HG03432 (cell line): ENCODE measurements around the gene MGAT5.
A peak's percentile ranks its signal among the peaks of the same experiment; 100 is the strongest.

ENCODE experiments used
- ATAC-seq: cut with Tn5 transposase; IDR thresholded peaks from one replicate; pipeline ENCODE4 v1.9.1; 2021; ENCODE audit warnings: mild to moderate bottlenecking, moderate library complexity; ENCODE audit not compliant: unreplicated experiment

Gene MGAT5

GRCh38 chr2:134411828-134412638 lies 158.2 kb downstream of the MGAT5 start:
- ATAC-seq, result peak; percentile 97

- no peak for ATAC-seq
Measured at GRCh38 chr2:134412639-134412999, 158.7 kb downstream of the MGAT5 start.

DNA sequence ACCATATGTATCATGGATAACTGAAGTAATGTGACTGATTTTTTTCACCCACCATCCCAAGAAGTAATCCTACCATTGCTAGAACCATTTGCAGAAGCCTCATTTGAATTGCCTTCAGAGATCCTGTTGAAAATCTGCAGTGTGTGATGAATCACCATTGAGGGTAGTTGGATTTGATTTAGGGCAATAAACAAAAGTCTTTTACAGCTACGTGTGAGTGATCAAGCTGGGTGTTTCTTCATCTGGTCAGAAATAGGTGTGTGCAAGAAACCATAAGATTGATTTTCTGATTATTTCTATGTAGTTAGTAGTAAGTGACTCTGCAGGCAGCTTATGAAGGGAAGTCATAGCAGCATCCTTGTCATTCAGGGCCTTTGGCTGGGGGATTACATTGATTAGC lies 159.6 kb downstream of the MGAT5 start:
- ATAC-seq, result no peak

DNA sequence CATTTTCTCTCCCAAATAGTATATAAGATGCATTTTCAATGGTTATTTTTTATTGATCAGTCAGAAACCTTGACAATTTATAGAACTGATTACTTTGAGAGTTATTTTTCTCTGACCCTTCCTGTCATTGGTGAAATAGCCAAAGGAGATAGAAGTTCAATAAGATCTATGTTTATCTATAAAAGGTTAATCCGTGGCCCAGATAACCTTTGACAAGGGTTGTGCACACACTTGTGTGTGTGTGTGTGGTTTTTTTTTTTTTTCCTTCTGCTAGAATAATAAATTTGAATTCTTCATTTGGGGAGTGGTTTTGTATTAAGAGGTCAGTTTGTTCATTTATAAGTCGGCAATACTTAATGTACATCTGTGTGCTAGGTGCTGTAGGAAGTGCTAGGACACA lies 160.0 kb downstream of the MGAT5 start:
- ATAC-seq, result no peak

DNA sequence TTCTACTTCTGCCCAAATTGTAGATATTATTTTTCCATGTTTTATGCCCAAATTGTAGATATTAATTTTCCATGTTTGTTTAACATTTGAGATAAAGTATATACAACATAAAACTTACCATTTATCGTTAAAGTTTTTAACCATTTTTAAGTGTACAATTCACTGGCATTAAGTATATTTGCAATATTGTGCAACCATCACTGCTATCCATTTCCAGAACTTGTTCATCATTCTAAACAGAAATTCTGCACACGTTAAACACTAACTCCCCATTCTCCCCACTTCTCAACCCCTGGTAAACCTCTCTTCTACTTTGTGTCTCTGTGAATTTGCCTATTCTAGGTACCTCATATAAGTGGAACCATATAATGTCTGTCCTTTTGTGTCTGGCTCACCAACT lies 162.1 kb downstream of the MGAT5 start:
- no peak for ATAC-seq

DNA sequence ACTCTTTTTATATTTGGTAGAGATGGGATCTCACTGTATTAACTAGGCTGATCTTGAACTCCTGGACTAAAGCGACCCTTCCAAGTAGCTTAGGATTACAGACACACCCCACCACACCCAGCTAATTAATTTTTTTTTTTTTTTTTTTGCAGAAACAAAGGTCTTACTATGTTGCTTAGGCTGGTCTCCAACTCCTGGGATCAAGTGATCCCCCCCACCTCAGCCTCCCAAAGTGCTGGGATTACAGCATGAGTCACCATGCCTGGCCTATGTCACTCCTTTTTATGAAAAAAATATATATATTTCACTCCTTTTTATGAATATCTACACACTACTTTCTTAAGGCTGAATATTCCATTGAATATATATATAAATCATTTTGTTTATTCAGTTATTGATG lies 162.8 kb downstream of the MGAT5 start:
- ATAC-seq, result no peak

GRCh38 chr2:134417968-134418582 lies 164.2 kb downstream of the MGAT5 start:
- no peak for ATAC-seq

- ATAC-seq, result no peak
Measured at GRCh38 chr2:134420259-134420658, 166.4 kb downstream of the MGAT5 start.

GRCh38 chr2:134420920-134421319 lies 167.0 kb downstream of the MGAT5 start:
- ATAC-seq, result no peak

DNA sequence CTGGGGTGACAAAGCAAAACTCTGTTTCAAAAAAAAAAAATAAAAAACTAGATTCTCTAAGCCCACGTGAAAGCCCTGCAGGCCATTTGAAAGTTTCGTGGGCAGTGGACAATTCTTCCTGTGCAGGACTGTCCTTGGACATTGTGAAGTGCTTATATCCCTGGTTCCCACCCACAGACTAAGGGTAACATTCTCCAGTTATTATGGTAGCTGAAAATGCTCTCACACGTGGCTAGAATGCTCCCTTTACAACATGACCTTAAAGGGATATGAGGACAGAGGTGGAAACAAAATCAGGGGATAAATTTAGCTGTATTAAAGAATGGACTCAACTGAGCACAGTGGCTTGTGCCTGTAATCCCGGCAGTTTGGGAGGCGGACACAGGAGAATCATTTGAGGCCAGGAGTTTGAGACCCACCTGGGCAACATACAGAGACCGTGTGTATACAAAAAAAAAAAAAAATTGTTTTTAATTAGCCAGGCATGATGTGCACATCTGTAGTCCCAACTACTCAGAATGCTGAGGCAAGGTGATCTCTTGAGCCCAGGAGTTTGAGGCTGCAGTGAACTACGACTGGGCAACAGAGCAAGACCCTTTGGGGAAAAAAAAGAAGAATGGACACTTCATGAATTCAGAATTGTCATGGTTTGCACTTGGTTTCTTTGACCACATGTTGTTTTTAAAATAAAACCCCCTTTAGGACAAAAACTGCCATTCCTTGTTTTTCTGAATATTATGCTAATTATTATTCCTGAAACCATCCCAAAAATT lies 167.9 kb downstream of the MGAT5 start:
- no peak for ATAC-seq

- no peak for ATAC-seq
Measured at GRCh38 chr2:134425724-134426496, 172.0 kb downstream of the MGAT5 start.

DNA sequence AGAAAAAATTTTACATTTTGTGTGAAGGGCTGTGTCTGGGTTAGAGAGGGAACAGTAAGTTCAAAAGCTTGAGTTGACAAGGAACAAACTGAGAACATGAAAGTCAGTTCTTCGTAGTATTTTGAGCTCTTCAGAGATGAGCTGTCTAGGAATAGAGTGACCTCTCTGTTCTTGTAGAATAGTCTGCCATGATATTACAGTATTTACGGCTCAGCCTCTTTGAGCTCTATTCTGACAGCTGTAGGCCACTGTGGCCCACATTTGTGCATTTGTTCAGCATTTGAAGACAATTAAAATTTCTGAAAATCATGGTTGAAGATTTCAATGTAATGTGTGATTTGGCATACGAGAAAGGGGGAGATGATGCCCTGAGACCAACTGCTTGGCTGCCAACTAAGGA lies 172.8 kb downstream of the MGAT5 start:
- ATAC-seq, result no peak

- no peak for ATAC-seq
Measured at GRCh38 chr2:134429886-134430285, 176.0 kb downstream of the MGAT5 start.

GRCh38 chr2:134431838-134432434 lies 178.1 kb downstream of the MGAT5 start:
- ATAC-seq, result no peak

DNA sequence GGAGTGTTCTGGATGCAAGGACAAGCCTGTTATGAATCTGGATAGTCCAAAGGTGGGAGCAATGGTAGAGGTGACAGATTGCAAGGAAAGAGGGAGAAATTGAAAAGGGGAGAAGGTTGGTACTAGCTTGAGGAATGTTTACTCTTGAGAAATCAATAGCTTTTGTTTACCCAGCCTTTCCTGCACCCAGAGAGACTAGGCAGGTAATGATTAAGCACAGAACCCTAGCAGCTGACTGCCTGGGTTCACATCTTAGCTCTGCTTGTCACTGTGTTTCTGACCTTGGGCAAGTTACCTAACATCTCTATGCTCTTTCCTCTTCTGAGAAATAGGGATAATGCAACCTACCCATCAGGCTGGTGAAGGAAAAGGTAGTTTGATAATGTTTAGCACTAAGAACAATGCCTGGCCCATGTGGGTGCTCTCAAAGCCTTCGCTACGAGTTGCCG lies 178.6 kb downstream of the MGAT5 start:
- no peak for ATAC-seq

DNA sequence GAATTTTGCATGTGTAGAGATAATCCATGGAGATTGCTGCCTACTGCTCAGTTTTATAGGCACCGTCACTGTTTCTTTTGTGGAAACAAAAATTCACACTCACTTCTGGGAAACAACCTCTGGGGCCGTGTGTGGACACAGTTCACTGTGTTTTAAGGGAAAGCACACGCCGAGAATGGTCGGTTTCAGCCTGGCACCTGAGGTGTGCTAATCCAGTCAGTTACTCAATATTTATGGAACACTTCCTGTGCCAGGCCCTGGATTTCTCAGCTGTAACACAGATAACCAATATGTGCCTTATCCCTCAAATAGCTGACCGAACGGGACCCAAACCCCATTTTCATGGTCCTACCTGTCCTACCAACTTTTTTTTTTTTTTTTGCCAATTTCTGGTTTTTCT lies 179.6 kb downstream of the MGAT5 start:
- no peak for ATAC-seq

GRCh38 chr2:134433979-134434378 lies 180.1 kb downstream of the MGAT5 start:
- ATAC-seq, result no peak

GRCh38 chr2:134435505-134435904 lies 181.6 kb downstream of the MGAT5 start:
- ATAC-seq, result no peak

GRCh38 chr2:134435936-134436335 lies 182.1 kb downstream of the MGAT5 start:
- ATAC-seq, result no peak

DNA sequence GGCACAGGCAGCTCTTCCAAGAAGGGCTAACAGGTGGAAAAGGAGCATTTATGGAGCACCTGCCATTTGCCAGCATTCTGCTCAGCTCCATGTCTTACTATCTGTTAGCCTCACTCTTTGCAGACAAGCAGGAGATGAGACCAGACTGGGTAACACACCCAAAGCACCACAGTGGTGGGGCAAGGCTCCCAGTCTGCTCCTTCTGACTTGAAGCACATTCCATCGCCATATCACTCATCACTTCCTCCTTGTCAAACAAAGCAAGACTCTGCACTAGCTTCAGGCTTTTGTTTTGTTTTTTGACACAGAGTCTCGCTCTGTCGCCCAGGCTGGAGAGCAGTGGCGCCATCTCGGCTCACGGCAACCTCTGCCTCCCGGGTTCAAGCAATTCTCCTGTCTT lies 182.8 kb downstream of the MGAT5 start:
- ATAC-seq, result no peak

DNA sequence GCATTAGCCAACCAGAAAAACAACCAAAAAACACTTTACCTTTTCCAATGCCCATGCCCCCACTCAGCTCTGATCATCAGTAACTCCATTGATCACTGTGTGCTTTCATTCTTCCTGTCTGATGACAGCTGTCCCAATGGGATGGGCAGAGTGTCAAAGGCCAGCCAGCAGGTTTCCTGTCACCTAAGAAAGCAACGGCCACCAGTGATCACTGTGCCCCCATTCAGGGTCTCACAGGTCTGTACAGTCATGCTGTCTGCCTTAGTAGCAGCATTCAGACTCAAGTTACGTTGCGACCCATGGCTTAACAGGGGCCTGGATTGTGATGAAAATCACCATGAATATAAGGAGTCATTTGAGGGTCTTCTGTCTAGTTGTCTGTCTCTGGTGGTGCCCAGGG lies 184.5 kb downstream of the MGAT5 start:
- ATAC-seq, result no peak
